Purkinje cell (primary cell): ENCODE data around the gene NRIP1. TPM values are rescaled to one million over a fixed set of nuclear protein-coding genes. Genes with fewer than 3 reads are reported as not detected.

Source experiments
- polyA plus RNA-seq: library from polyadenylated mRNA; unstranded; fragments of >200 nt; fragmentation: Nextera tagmentation; gene quantifications from 2 replicates; pipeline ENCODE4 v1.2.1, GENCODE V29; 2014

Gene NRIP1
- polyA plus RNA-seq, result 5.4 and 8.7 TPM in 2 replicates

GRCh38 chr21:15064576-15065391, at the start of gene NRIP1:
NRIP1 (minus strand) TSS chr21:15065000; CDS start chr21:14968192, 96,808 bp downstream.

